ENCODE data around the gene RENBP.

- no peak for TF ChIP-seq NBN (IDR thresholded peaks at IDR 0.05; ENCODE audit: low read depth)
- TF ChIP-seq KLF10 (CRISPR knock-in tag; IDR thresholded peaks at IDR 0.05) = no peak
- no peak for TF ChIP-seq HNRNPUL1 (IDR thresholded peaks at IDR 0.05; ENCODE audit: low read length)
- no peak for TF ChIP-seq ETV1 (tag; conservative IDR thresholded peaks at IDR 0.05; ENCODE audit: low read depth)
- no peak for TF ChIP-seq ZNF408 (CRISPR knock-in tag; IDR thresholded peaks at IDR 0.05; ENCODE audit: low read depth)
- no peak for TF ChIP-seq RERE (CRISPR knock-in tag; IDR thresholded peaks at IDR 0.05; ENCODE audit: borderline replicate concordance)
- no peak for TF ChIP-seq ATF1 (CRISPR knock-in tag; IDR thresholded peaks at IDR 0.05)
- no peak for TF ChIP-seq ATF1 (tag; IDR thresholded peaks at IDR 0.05)
- no peak for TF ChIP-seq ZBTB43 (CRISPR knock-in tag; IDR thresholded peaks at IDR 0.05)
- no peak for TF ChIP-seq FOXP4 (CRISPR knock-in tag; IDR thresholded peaks at IDR 0.05; ENCODE audit: borderline replicate concordance)
- no peak for TF ChIP-seq ZNF780A (CRISPR knock-in tag; IDR thresholded peaks at IDR 0.05)
- no peak for TF ChIP-seq KAT8 (IDR thresholded peaks at IDR 0.05; ENCODE audit: low read depth)
- TF ChIP-seq, protein P1, sequence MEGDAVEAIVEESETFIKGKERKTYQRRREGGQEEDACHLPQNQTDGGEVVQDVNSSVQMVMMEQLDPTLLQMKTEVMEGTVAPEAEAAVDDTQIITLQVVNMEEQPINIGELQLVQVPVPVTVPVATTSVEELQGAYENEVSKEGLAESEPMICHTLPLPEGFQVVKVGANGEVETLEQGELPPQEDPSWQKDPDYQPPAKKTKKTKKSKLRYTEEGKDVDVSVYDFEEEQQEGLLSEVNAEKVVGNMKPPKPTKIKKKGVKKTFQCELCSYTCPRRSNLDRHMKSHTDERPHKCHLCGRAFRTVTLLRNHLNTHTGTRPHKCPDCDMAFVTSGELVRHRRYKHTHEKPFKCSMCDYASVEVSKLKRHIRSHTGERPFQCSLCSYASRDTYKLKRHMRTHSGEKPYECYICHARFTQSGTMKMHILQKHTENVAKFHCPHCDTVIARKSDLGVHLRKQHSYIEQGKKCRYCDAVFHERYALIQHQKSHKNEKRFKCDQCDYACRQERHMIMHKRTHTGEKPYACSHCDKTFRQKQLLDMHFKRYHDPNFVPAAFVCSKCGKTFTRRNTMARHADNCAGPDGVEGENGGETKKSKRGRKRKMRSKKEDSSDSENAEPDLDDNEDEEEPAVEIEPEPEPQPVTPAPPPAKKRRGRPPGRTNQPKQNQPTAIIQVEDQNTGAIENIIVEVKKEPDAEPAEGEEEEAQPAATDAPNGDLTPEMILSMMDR (IDR thresholded peaks at IDR 0.05 in 2 of 3, conservative IDR thresholded peaks at IDR 0.05 in 1 of 3; ENCODE audit: insufficient read depth in 2 of 3, low read depth in 1 of 3, low read length in 3 of 3) = no peak
- TF ChIP-seq, protein P2, sequence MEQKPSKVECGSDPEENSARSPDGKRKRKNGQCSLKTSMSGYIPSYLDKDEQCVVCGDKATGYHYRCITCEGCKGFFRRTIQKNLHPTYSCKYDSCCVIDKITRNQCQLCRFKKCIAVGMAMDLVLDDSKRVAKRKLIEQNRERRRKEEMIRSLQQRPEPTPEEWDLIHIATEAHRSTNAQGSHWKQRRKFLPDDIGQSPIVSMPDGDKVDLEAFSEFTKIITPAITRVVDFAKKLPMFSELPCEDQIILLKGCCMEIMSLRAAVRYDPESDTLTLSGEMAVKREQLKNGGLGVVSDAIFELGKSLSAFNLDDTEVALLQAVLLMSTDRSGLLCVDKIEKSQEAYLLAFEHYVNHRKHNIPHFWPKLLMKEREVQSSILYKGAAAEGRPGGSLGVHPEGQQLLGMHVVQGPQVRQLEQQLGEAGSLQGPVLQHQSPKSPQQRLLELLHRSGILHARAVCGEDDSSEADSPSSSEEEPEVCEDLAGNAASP (IDR thresholded peaks at IDR 0.05) = no peak
- no peak for TF ChIP-seq JUND (IDR thresholded peaks at IDR 0.05; ENCODE audit: borderline replicate concordance, low read depth, low read length)
- TF ChIP-seq JUND (tag; IDR thresholded peaks at IDR 0.05; ENCODE audit: borderline replicate concordance, low read depth, low read length) = no peak
Observed at GRCh38 chrX:153968255-153968654, 23.8 kb upstream of the RENBP start.
